Duodenal mucosa (tissue), 2 donors: ENCODE results near the gene CFAP100.

Experiments used
- H3K27ac ChIP-seq: one replicate; pipeline ENCODE4 v1.7.0; 2013; ENCODE audit warnings: low read depth, low read length
- H3K27me3 ChIP-seq, 2 donors: one replicate each; pipeline ENCODE4 v1.7.0; 2013; ENCODE audit warnings: low read length in 2 of 2, control low read depth in 1 of 2; ENCODE audit not compliant: insufficient read depth in 2 of 2, control insufficient read depth in 1 of 2
- H3K36me3 ChIP-seq, 2 donors: one replicate each; pipeline ENCODE4 v1.7.0; 2013; ENCODE audit warnings: low read length in 2 of 2, control low read depth in 1 of 2; ENCODE audit not compliant: insufficient read depth in 2 of 2, control insufficient read depth in 1 of 2
- H3K4me1 ChIP-seq, 2 donors: one replicate each; pipeline ENCODE4 v1.7.0; 2013; ENCODE audit warnings: low read length in 2 of 2, control low read depth in 1 of 2; ENCODE audit not compliant: insufficient read depth in 2 of 2, control insufficient read depth in 1 of 2
- H3K4me3 ChIP-seq, 2 donors: one replicate each; pipeline ENCODE4 v1.7.0; 2013; ENCODE audit warnings: low read length in 2 of 2, low read depth in 1 of 2
- H3K9ac ChIP-seq, 2 donors: one replicate each; pipeline ENCODE4 v1.7.0; 2013; ENCODE audit warnings: low read length in 2 of 2, low read depth in 1 of 2
- H3K9me3 ChIP-seq, 2 donors: one replicate each; pipeline ENCODE4 v1.7.0; 2013; ENCODE audit warnings: low read length in 2 of 2, control low read depth in 1 of 2; ENCODE audit not compliant: control insufficient read depth in 1 of 2

Gene CFAP100

DNA sequence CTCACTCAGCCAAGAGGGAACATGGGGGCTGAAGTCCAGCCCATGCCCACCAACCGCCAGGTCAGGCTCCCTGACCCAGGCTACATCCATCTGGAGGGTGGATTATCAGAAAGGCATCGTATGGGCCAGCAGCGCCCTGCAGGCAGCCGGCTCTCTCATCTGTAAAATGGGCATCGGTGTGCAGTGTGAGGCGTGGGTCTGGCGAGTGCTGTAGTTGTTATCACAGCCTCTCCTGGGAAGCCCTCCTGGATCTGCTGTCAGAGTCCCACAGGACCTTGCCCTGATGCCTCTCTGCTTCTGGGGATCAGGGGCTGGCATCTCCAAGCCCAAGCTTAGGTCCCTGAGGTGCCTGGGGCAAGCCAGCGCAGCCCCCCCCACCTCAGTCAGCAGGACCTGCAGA is 27.4 kb downstream of the CFAP100 start:
- H3K9ac ChIP-seq: no peak overlapping the region
- no peaks in the 10 kb centered on the region for H3K27me3 ChIP-seq
- H3K4me3 ChIP-seq: no peak overlapping the region
- peaks cover 7 to 14% of the 10 kb centered on the region in 2 donors for H3K9me3 ChIP-seq
- no peak overlapping the region for H3K27ac ChIP-seq
- peaks cover 0 to 2% of the 10 kb centered on the region in 2 donors for H3K36me3 ChIP-seq
- H3K4me1 ChIP-seq: no peaks in the 10 kb centered on the region

- Histone ChIP-seq H3K4me3 (no peak overlapping the region), H3K36me3 (peaks cover 0 to 2% of the 10 kb centered on the region in 2 donors), H3K27ac (no peak overlapping the region), H3K27me3 (no peaks in the 10 kb centered on the region), H3K4me1 (no peaks in the 10 kb centered on the region), H3K9me3 (peaks cover 7 to 15% of the 10 kb centered on the region in 2 donors), H3K9ac (no peak overlapping the region)
Measured at GRCh38 chr3:126422571-126423091, 27.9 kb downstream of the CFAP100 start.

DNA sequence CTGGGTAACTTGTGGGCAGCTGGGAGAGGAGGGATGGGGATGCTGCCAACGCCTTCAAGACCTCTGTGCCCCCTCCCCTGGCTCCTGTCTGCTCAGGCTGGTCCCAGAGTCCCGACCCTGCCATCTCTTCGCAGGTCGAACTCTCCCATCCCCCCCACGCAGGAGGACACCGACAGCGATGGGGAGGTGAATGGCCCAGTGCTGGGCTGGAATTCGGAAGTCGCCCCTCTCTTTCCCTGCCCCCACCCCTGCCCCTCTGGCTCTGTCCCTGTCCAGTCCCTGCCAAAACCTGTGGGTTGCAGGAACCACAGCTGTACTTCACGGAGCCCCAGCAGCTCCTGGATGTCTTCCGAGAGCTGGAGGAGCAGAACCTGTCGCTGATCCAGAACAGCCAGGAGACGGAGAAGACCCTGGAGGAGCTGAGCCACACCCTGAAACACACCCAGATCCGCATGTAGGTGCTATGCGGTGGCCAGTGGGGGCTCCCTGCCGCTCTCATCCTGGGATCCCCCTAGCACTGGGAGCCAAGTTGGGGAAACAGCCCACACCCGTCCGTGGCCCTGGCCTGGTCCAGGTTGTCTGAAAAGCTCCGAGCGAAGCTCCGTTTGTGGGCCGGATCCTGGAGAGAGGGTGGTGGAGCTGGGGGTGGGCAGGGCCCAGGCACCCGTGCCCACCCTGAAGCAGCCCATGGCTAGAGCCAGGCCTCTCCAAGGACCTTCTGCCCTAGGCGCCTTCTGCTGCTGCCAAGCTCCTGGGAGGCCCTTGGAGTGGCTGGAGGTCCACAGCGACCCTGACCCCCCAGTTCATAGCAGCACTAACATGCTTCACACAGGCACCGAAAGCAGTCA is 28.7 kb downstream of the CFAP100 start:
- Histone ChIP-seq H3K9ac (no peak overlapping the region), H3K4me1 (no peaks in the 10 kb centered on the region), H3K9me3 (peaks cover 7 to 15% of the 10 kb centered on the region in 2 donors), H3K27ac (no peak overlapping the region), H3K4me3 (no peak overlapping the region), H3K27me3 (no peaks in the 10 kb centered on the region), H3K36me3 (peaks cover 0 to 2% of the 10 kb centered on the region in 2 donors)

GRCh38 chr3:126424039-126424717 is 29.5 kb downstream of the CFAP100 start:
- Histone ChIP-seq H3K27ac (no peak overlapping the region), H3K4me1 (no peaks in the 10 kb centered on the region), H3K36me3 (peaks cover 0 to 2% of the 10 kb centered on the region in 2 donors), H3K9me3 (peaks cover 7 to 15% of the 10 kb centered on the region in 2 donors), H3K27me3 (no peaks in the 10 kb centered on the region), H3K4me3 (no peak overlapping the region), H3K9ac (no peak overlapping the region)

- H3K4me1 ChIP-seq: no peaks in the 10 kb centered on the region
- H3K4me3 ChIP-seq: no peak overlapping the region
- H3K9me3 ChIP-seq: peaks cover 7 to 15% of the 10 kb centered on the region in 2 donors
- H3K36me3 ChIP-seq: peaks cover 0 to 2% of the 10 kb centered on the region in 2 donors
- H3K27ac ChIP-seq: no peak overlapping the region
- H3K27me3 ChIP-seq: no peaks in the 10 kb centered on the region
- H3K9ac ChIP-seq: no peak overlapping the region
Measured at GRCh38 chr3:126424751-126425150, 30.0 kb downstream of the CFAP100 start.

- peaks cover 1 to 7% of the 10 kb centered on the region in 2 donors for H3K9me3 ChIP-seq
- H3K4me3 ChIP-seq: no peak overlapping the region
- no peak overlapping the region for H3K9ac ChIP-seq
- no peak overlapping the region for H3K27ac ChIP-seq
- H3K27me3 ChIP-seq: no peaks in the 10 kb centered on the region
- H3K4me1 ChIP-seq: no peaks in the 10 kb centered on the region
- peaks cover 2 to 4% of the 10 kb centered on the region in 2 donors for H3K36me3 ChIP-seq
Measured at GRCh38 chr3:126431103-126431534, 36.4 kb downstream of the CFAP100 start.

DNA sequence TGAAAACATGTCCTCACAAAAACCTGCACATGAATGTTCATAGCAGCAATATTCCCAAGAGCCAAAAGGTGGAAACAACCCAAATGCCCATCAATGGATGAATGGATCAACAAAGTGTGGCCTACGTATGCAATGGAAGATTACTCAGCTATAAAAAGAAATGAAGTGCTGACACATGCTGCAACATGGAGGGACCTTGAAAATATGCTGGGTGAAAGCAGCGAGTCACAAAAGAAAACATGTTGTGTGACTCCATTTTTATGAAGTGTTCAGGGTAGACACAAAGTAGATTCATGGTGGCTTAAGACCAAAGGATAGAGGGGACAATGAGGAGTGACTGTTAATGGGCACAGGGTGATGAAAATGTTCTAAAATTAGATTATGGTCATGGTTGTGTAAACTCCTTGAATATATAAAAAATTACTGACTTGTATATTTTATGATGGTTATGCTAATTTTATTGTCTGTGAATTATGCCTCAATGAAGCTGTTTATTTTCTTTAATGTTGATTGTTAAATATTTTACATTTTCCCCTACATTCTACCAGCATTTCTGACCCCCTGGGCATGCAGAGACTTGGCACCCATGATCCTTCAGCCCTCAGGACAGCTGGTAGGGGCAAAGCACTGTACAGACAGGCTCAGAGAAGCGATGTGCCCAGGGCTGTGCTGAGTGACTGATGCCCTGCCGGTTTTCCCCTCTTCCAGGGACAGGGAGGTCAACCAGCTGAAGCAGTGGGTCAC is 37.8 kb downstream of the CFAP100 start:
- H3K36me3 ChIP-seq: peaks cover 2 to 12% of the 10 kb centered on the region in 2 donors
- H3K27me3 ChIP-seq: no peaks in the 10 kb centered on the region
- H3K27ac ChIP-seq: no peak overlapping the region

DNA sequence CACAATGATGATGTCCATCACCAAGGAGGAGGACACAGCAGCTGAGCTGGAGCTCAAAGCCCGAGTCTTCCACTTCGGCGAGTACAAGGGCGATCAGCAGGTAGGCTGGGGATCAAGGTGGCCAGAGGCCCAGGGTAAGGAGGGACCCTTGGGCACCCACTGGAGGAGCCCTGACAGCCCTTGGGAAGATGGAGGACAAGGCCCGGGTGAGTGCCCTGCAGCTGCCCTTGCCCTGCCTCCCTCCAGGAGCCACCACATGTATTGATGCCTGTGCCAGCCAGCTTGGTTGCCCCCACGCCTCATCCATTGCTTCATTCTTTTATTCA is 38.4 kb downstream of the CFAP100 start:
- Histone ChIP-seq H3K4me1 (no peaks in the 10 kb centered on the region), H3K27me3 (no peaks in the 10 kb centered on the region), H3K9ac (no peak overlapping the region), H3K4me3 (no peak overlapping the region), H3K27ac (no peak overlapping the region), H3K9me3 (no peaks in the 10 kb centered on the region), H3K36me3 (peaks cover 2 to 17% of the 10 kb centered on the region in 2 donors)

More for the DNA sequence above, 37.8 kb downstream of the CFAP100 start:
- Histone ChIP-seq H3K9ac (no peak overlapping the region), H3K4me3 (no peak overlapping the region), H3K4me1 (no peaks in the 10 kb centered on the region), H3K9me3 (no peaks in the 10 kb centered on the region)

- Histone ChIP-seq H3K27ac (no peak overlapping the region), H3K4me1 (no peaks in the 10 kb centered on the region), H3K36me3 (peaks cover 2 to 23% of the 10 kb centered on the region in 2 donors), H3K9ac (no peak overlapping the region), H3K9me3 (no peaks in the 10 kb centered on the region), H3K27me3 (no peaks in the 10 kb centered on the region), H3K4me3 (no peak overlapping the region)
Measured at GRCh38 chr3:126433496-126434263, 39.0 kb downstream of the CFAP100 start.
